H1 (cell line): ENCODE data around the gene JPH3. TPM values are rescaled to one million over a fixed set of nuclear protein-coding genes. Genes with fewer than 3 reads are reported as not detected.

Experiments
- CTCF ChIA-PET: fragments of 300-600 bp; sonication (Branson Sonifier 250); formaldehyde crosslinking; loops from one replicate; lab custom pipeline; 2021; ENCODE audit not compliant: partially characterized antibody; lab: Charles Lee
- POLR2A ChIA-PET: fragments of 300-600 bp; sonication (Branson Sonifier 250); formaldehyde crosslinking; loops from one replicate; lab custom pipeline; 2021; ENCODE audit warnings: inconsistent platforms; ENCODE audit not compliant: partially characterized antibody; lab: Charles Lee
- DNase-seq, 2 experiments: peaks; one replicate each; pipeline versions ENCODE4 v3.0.0 to v3.0.0-alpha.2; 2010 to 2022; ENCODE audit warnings: low spot score in 2 of 2, low read depth in 1 of 2, mixed read lengths in 1 of 2
- FAIRE-seq: peaks from 2 replicates; lab custom pipeline; 2011; peaks lifted over from hg19 to GRCh38; lab: Jason Lieb, UNC
- H2AFZ ChIP-seq: 2 replicates; pipeline ENCODE4 v1.8.1; 2012; ENCODE audit warnings: low read length, inconsistent platforms
- H2AK5ac ChIP-seq: 2 replicates; pipeline ENCODE4 v1.6.1; 2013; ENCODE audit warnings: low read depth, low read length
- H2BK120ac ChIP-seq: replicated peaks from 2 replicates; pipeline ENCODE3; 2013; ENCODE audit warnings: low read depth, low read length, inconsistent platforms
- H2BK12ac ChIP-seq: 2 replicates; pipeline ENCODE4 v1.6.1; 2013; ENCODE audit warnings: low read depth, low read length
- H2BK15ac ChIP-seq: 2 replicates; pipeline ENCODE4 v1.6.1; 2013; ENCODE audit warnings: low read length
- H2BK20ac ChIP-seq: 2 replicates; pipeline ENCODE4 v1.6.1; 2013; ENCODE audit warnings: low read length
- H2BK5ac ChIP-seq: 2 replicates; pipeline ENCODE4 v1.6.1; 2013; ENCODE audit warnings: low read depth, low read length
- H3K14ac ChIP-seq: 2 replicates; pipeline ENCODE4 v1.6.1; 2013; ENCODE audit warnings: inconsistent platforms; ENCODE audit not compliant: insufficient read length
- H3K18ac ChIP-seq: 2 replicates; pipeline ENCODE4 v1.6.1; 2013; ENCODE audit warnings: low read length; ENCODE audit errors: extremely low read depth
- H3K23ac ChIP-seq: 2 replicates; pipeline ENCODE4 v1.6.1; 2013; ENCODE audit warnings: inconsistent platforms; ENCODE audit not compliant: insufficient read length
- H3K23me2 ChIP-seq: 2 replicates; pipeline ENCODE4 v1.6.1; 2013; ENCODE audit warnings: low read depth, low read length
- H3K27ac ChIP-seq: 2 replicates; pipeline ENCODE4 v1.6.1; 2011; ENCODE audit warnings: low read depth, low read length, inconsistent platforms
- H3K27me3 ChIP-seq, 4 experiments: replicated peaks in 1 of 4; 1 replicate in 1 of 4; 2 replicates in 3 of 4; pipeline versions ENCODE4 v1.6.1 to v1.8.1; 2011 to 2013; ENCODE audit warnings: low read length in 3 of 4, mild to moderate bottlenecking in 3 of 4, inconsistent platforms in 2 of 4, mixed read lengths in 2 of 4, moderate library complexity in 1 of 4; ENCODE audit not compliant: control insufficient read depth in 3 of 4, insufficient read depth in 3 of 4; ENCODE audit errors: extremely low read depth in 1 of 4
- H3K36me3 ChIP-seq, 4 experiments: 2 replicates each; pipeline versions ENCODE4 v1.6.1 to v1.8.1; 2011 to 2013; ENCODE audit warnings: mild to moderate bottlenecking in 4 of 4, low read length in 3 of 4, moderate library complexity in 2 of 4, control low read depth in 1 of 4, inconsistent platforms in 1 of 4; ENCODE audit not compliant: insufficient read depth in 4 of 4, control insufficient read depth in 2 of 4
- H3K4ac ChIP-seq: replicated peaks from 2 replicates; pipeline ENCODE3; 2013; ENCODE audit warnings: low read length, low read depth, mixed read lengths, inconsistent platforms; ENCODE audit not compliant: insufficient read length
- H3K4me1 ChIP-seq, 4 experiments: replicated peaks in 1 of 4; 1 replicate in 1 of 4; 2 replicates in 3 of 4; pipeline versions ENCODE4 v1.6.1 to v1.8.1; 2011 to 2013; ENCODE audit warnings: low read length in 3 of 4, inconsistent platforms in 2 of 4, mixed read lengths in 1 of 4; ENCODE audit not compliant: insufficient read depth in 4 of 4, control insufficient read depth in 3 of 4
- H3K4me2 ChIP-seq, 2 experiments: 2 replicates each; pipeline versions ENCODE4 v1.6.1 to v1.8.1; 2011 to 2013; ENCODE audit warnings: low read depth in 2 of 2, low read length in 2 of 2, control low read depth in 1 of 2, inconsistent platforms in 1 of 2, mild to moderate bottlenecking in 1 of 2; ENCODE audit not compliant: insufficient read depth in 1 of 2
- H3K4me3 ChIP-seq, 4 experiments: fragments of 200-600, 300-600 bp in 1 of 4; sonication (generic), shearing (Covaris generic), sonication (Bioruptor Twin) in 1 of 4; 2 replicates each; pipeline versions ENCODE4 v1.5.1 to v1.8.1; 2011 to 2016; ENCODE audit warnings: low read length in 4 of 4, low read depth in 3 of 4, control low read depth in 2 of 4, inconsistent platforms in 2 of 4, mild to moderate bottlenecking in 2 of 4, mixed read lengths in 1 of 4, moderate library complexity in 1 of 4; ENCODE audit not compliant: insufficient read depth in 2 of 4; ENCODE audit errors: extremely low read depth in 1 of 4
- H3K56ac ChIP-seq: replicated peaks from 2 replicates; pipeline ENCODE3; 2013; ENCODE audit warnings: low read depth, mild to moderate bottlenecking, mixed read lengths, low read length, inconsistent platforms; ENCODE audit not compliant: insufficient read length
- H3K79me1 ChIP-seq: 2 replicates; pipeline ENCODE4 v1.6.1; 2013; ENCODE audit warnings: low read depth, low read length, control low read depth
- H3K79me2 ChIP-seq, 2 experiments: 2 replicates each; pipeline versions ENCODE4 v1.6.1 to v1.8.1; 2012 to 2013; ENCODE audit warnings: low read length in 2 of 2, mild to moderate bottlenecking in 2 of 2, inconsistent platforms in 1 of 2; ENCODE audit not compliant: insufficient read depth in 2 of 2, control insufficient read depth in 1 of 2
- H3K9ac ChIP-seq, 4 experiments: replicated peaks in 1 of 4; 1 replicate in 1 of 4; 2 replicates in 3 of 4; pipeline versions ENCODE4 v1.6.1 to v1.8.1; 2011 to 2013; ENCODE audit warnings: low read depth in 3 of 4, low read length in 3 of 4, control low read depth in 2 of 4, mild to moderate bottlenecking in 2 of 4, moderate library complexity in 2 of 4, inconsistent platforms in 1 of 4; ENCODE audit errors: extremely low read depth in 1 of 4
- H3K9me3 ChIP-seq, 2 experiments: 2 replicates each; pipeline versions ENCODE4 v1.6.1 to v1.8.1; 2012 to 2013; ENCODE audit warnings: mild to moderate bottlenecking in 2 of 2, moderate library complexity in 2 of 2, control low read depth in 1 of 2, inconsistent platforms in 1 of 2, low read depth in 1 of 2, low read length in 1 of 2, mixed read lengths in 1 of 2; ENCODE audit not compliant: insufficient read depth in 2 of 2
- H4K20me1 ChIP-seq, 2 experiments: replicated peaks in 1 of 2; 2 replicates each; pipeline versions ENCODE3 to v1.8.1; 2011 to 2013; ENCODE audit warnings: inconsistent platforms in 2 of 2, low read length in 2 of 2, mild to moderate bottlenecking in 1 of 2; ENCODE audit not compliant: insufficient read depth in 2 of 2, control insufficient read depth in 1 of 2
- H4K5ac ChIP-seq: 2 replicates; pipeline ENCODE4 v1.6.1; 2013; ENCODE audit warnings: low read length, low read depth, mixed read lengths, inconsistent platforms; ENCODE audit not compliant: insufficient read length
- H4K8ac ChIP-seq: 2 replicates; pipeline ENCODE4 v1.8.0; 2013; ENCODE audit warnings: mild to moderate bottlenecking, moderate library complexity, low read length, inconsistent platforms; ENCODE audit not compliant: insufficient read depth; ENCODE audit errors: extremely low read depth
- H4K91ac ChIP-seq: replicated peaks from 2 replicates; pipeline ENCODE3; 2013; ENCODE audit warnings: low read length, mixed read lengths, inconsistent platforms; ENCODE audit not compliant: insufficient read length
- BACH1 ChIP-seq: IDR thresholded peaks from 2 replicates; pipeline ENCODE4 v1.6.1; 2012; ENCODE audit warnings: low read length, improper control_type of control experiment
- CBX8 ChIP-seq: fragments of 300-800, 300-1000 bp; sonication (generic); IDR thresholded peaks from 2 replicates; pipeline ENCODE4 v1.7.1; 2016; ENCODE audit warnings: low read depth, low read length, borderline replicate concordance
- CHD1 ChIP-seq: IDR thresholded peaks from 2 replicates; pipeline ENCODE4 v1.6.1; 2012; ENCODE audit warnings: low read depth, low read length, improper control_type of control experiment
- FOSL1 ChIP-seq: IDR thresholded peaks from 2 replicates; pipeline ENCODE4 v1.6.1; 2011; ENCODE audit warnings: mild to moderate bottlenecking, low read depth, low read length, moderate library complexity; ENCODE audit not compliant: insufficient read depth
- HDAC2 ChIP-seq, 2 experiments: fragments of 300-600 bp in 1 of 2; sonication (generic) in 1 of 2; IDR thresholded peaks; 2 replicates each; pipeline ENCODE4 v1.6.1; 2011 to 2012; ENCODE audit warnings: low read depth in 2 of 2, low read length in 2 of 2, mild to moderate bottlenecking in 2 of 2, moderate library complexity in 2 of 2, borderline replicate concordance in 1 of 2, inconsistent platforms in 1 of 2
- HDAC6 ChIP-seq: IDR thresholded peaks from one replicate; pipeline ENCODE4 v1.7.1; 2012; ENCODE audit warnings: low read depth, mild to moderate bottlenecking, inconsistent platforms, low read length, moderate library complexity
- NRF1 ChIP-seq: IDR thresholded peaks from 2 replicates; pipeline ENCODE4 v1.6.1; 2011; ENCODE audit warnings: mild to moderate bottlenecking, low read depth, low read length, improper control_type of control experiment
- POLR2AphosphoS5 ChIP-seq: IDR thresholded peaks from 2 replicates; pipeline ENCODE4 v1.6.1; 2011; ENCODE audit warnings: low read depth, low read length
- RNF2 ChIP-seq: fragments of 200-900, 300-1000 bp; sonication (generic); IDR thresholded peaks from 2 replicates; pipeline ENCODE4 v1.7.1; 2016; ENCODE audit warnings: borderline replicate concordance, low read depth, mild to moderate bottlenecking, antibody characterized with exemption, low read length; ENCODE audit not compliant: poor library complexity, severe bottlenecking; ENCODE audit errors: missing control alignments
- SRF ChIP-seq: IDR thresholded peaks from 2 replicates; pipeline ENCODE4 v1.6.1; 2011; ENCODE audit warnings: mild to moderate bottlenecking, low read depth, low read length, moderate library complexity
- SUZ12 ChIP-seq: fragments of 200-600 bp; sonication (generic); IDR thresholded peaks from 2 replicates; pipeline ENCODE4 v1.6.1; 2012; ENCODE audit warnings: mild to moderate bottlenecking, inconsistent platforms, low read length, moderate library complexity, mixed read lengths
- TCF12 ChIP-seq: IDR thresholded peaks from 2 replicates; pipeline ENCODE4 v1.6.1; 2011; ENCODE audit warnings: low read depth, mild to moderate bottlenecking, low read length
- WGBS, 2 experiments: shearing (Covaris generic) in 1 of 2; methylation state at CpG; one replicate each; pipeline versions ENCODE4 v1.1.6 to v1.1.7; 2013 to 2015; ENCODE audit warnings: low lambda C conversion rate in 2 of 2, mixed read lengths in 2 of 2, inconsistent platforms in 1 of 2, low coverage in 1 of 2, missing lambda C conversion rate in 1 of 2; ENCODE audit not compliant: insufficient replicate concordance in 2 of 2, insufficient coverage in 1 of 2, insufficient read length in 1 of 2; ENCODE audit errors: extremely low coverage in 1 of 2, missing lambda C conversion rate in 1 of 2; 5-methylcytosine and 5-hydroxymethylcytosine counted together
- polyA plus RNA-seq, 7 experiments: library from polyadenylated mRNA; depleted of rRNA in 3 of 7; stranded (reverse) in 5 of 7; unstranded in 2 of 7; fragments of >200 nt in 5 of 7; fragments of 200-250 nt in 2 of 7; gene quantifications; 1 replicate in 5 of 7; 2 replicates in 1 of 7; 4 replicates in 1 of 7; pipeline versions ENCODE4 v1.2.1 to v1.2.3, GENCODE V29; 2011 to 2013; ENCODE audit warnings: missing spikeins in 2 of 7, mixed read lengths in 2 of 7
- total RNA-seq: library from RNA; stranded (reverse); fragmentation: NEBNext Ultra II Directional; extraction: Animal tissue kit (Norgen Biotek cat#: 25700); gene quantifications from 2 replicates; pipeline ENCODE4 v1.2.1, GENCODE V29; 2021

The JPH3 gene
- total and polyA plus RNA-seq, 2 of the 8 experiments (the other 6 are each of a cell fraction or from before 2014, with no cell fraction given) = 10.3 to 28.3 TPM

GRCh38 chr16:87679593-87680271, 77.4 kb downstream of the JPH3 start:
- no peaks in the 10 kb centered on the region for H3K23me2 ChIP-seq
- CTCF ChIA-PET = interaction anchor here (0.9 to 2.1 kb wide), 8 partner anchors 12 to 129 kb away, joined by 3 to 11 read pairs (median 3); no protein-coding TSS in a partner anchor
- H3K27me3 ChIP-seq = no peaks in the 10 kb centered on the region
- no peak overlapping the region for H3K4ac ChIP-seq
- no peak overlapping the region for H2AFZ ChIP-seq
- H3K14ac ChIP-seq = no peak overlapping the region
- no peaks in the 10 kb centered on the region for H3K9me3 ChIP-seq
- no peak overlapping the region for H2BK12ac ChIP-seq
- WGBS, 2 experiments = 84% methylated on average over 13 of the region's 18 CpGs; no CpG with 5 or more reads in 1 of the 2 experiments
- no peak overlapping the region for H2AK5ac ChIP-seq
- no peak overlapping the region for H2BK5ac ChIP-seq
- H2BK20ac ChIP-seq = no peak overlapping the region
- no peaks in the 10 kb centered on the region; a peak in 1 of 8 replicates for H3K36me3 ChIP-seq
- H4K8ac ChIP-seq = no peak overlapping the region
- no peaks in the 10 kb centered on the region for H3K79me2 ChIP-seq
- H3K27ac ChIP-seq = no peak overlapping the region
- peaks cover 6 to 14% of the 10 kb centered on the region in 2 experiments for H4K20me1 ChIP-seq
- no peak overlapping the region for H2BK15ac ChIP-seq
- peaks cover 0 to 3% (median 1%) of the 10 kb centered on the region in 4 experiments; a peak in 3 of 7 replicates for H3K4me1 ChIP-seq
- POLR2A ChIA-PET = interaction anchor here (0.7 to 1.3 kb wide), 3 partner anchors 13 to 190 kb away, joined by 3 read pairs; partner anchors contain the start of gene SLC7A5
- H4K91ac ChIP-seq = no peak overlapping the region
- no peak overlapping the region for H3K9ac ChIP-seq
- H3K56ac ChIP-seq = no peak overlapping the region
- H3K18ac ChIP-seq = no peak overlapping the region
- H3K4me2 ChIP-seq = no peak overlapping the region
- FAIRE-seq (no peak), DNase-seq (no peak)
- no peaks in the 10 kb centered on the region; the same call in 1 of the 2 replicates for H3K79me1 ChIP-seq
- no peak overlapping the region for H4K5ac ChIP-seq
- no peak overlapping the region for H2BK120ac ChIP-seq
- no peak overlapping the region for H3K23ac ChIP-seq
- H3K4me3 ChIP-seq = no peak overlapping the region
- TF ChIP-seq HDAC6 (no peak), FOSL1 (no peak), CHD1 (no peak), SRF (no peak), POLR2AphosphoS5 (no peak), NRF1 (no peak), TCF12 (no peak), CBX8 (no peak), HDAC2 (IDR thresholded peaks at IDR 0.05; ENCODE audit: borderline replicate concordance in 1 of 2, low read depth in 2 of 2, low read length in 2 of 2) (no peak), SUZ12 (no peak), RNF2 (no peak), BACH1 (no peak)
